ENCODE data around the gene KANSL1L. TPM values are rescaled to one million over a fixed set of nuclear protein-coding genes. Genes with fewer than 3 reads are reported as not detected.

The KANSL1L gene
- total RNA-seq, 4 donors from 2014 or later, result 16.6 to 83.3 (median 25.6) TPM

GRCh38 chr2:210170446-210171303 is 534 bp downstream of the KANSL1L start:
- no peaks in the 10 kb centered on the region for H3K36me3 ChIP-seq
- no peaks in the 10 kb centered on the region for H3K9me3 ChIP-seq
- H3K4me3 ChIP-seq, result peak overlapping the region; percentile 77 to 89 (median 85)
- H3K4me1 ChIP-seq, result peaks cover 0 to 24% (median 0%) of the 10 kb centered on the region in 4 donors
- H3K27ac ChIP-seq, result peak overlapping the region; percentile 97 to 100 (median 98)
- H3K27me3 ChIP-seq, result no peaks in the 10 kb centered on the region
- TF ChIP-seq POLR2A (IDR thresholded peaks at IDR 0.05), result peak; percentile 31 to 77
- TF ChIP-seq, protein P1, sequence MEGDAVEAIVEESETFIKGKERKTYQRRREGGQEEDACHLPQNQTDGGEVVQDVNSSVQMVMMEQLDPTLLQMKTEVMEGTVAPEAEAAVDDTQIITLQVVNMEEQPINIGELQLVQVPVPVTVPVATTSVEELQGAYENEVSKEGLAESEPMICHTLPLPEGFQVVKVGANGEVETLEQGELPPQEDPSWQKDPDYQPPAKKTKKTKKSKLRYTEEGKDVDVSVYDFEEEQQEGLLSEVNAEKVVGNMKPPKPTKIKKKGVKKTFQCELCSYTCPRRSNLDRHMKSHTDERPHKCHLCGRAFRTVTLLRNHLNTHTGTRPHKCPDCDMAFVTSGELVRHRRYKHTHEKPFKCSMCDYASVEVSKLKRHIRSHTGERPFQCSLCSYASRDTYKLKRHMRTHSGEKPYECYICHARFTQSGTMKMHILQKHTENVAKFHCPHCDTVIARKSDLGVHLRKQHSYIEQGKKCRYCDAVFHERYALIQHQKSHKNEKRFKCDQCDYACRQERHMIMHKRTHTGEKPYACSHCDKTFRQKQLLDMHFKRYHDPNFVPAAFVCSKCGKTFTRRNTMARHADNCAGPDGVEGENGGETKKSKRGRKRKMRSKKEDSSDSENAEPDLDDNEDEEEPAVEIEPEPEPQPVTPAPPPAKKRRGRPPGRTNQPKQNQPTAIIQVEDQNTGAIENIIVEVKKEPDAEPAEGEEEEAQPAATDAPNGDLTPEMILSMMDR (IDR thresholded peaks at IDR 0.05), result peak in 1 of 6 experiments; percentile 8
- DNase-seq, result peak; percentile 95 to 98 (median 98)

GRCh38 chr2:210170196-210170445 is 1.1 kb downstream of the KANSL1L start:
- H3K9me3 ChIP-seq, result no peaks in the 10 kb centered on the region
- H3K4me1 ChIP-seq, result peaks cover 0 to 24% (median 0%) of the 10 kb centered on the region in 4 donors
- H3K27me3 ChIP-seq, result no peaks in the 10 kb centered on the region
- peak overlapping the region; percentile 97 to 100 (median 98) for H3K27ac ChIP-seq
- TF ChIP-seq, protein P1 (IDR thresholded peaks at IDR 0.05), result no peak
- no peak for TF ChIP-seq POLR2A (IDR thresholded peaks at IDR 0.05)
- peak overlapping the region; percentile 77 to 89 (median 85) for H3K4me3 ChIP-seq
- no peaks in the 10 kb centered on the region for H3K36me3 ChIP-seq
- DNase-seq, result no peak

GRCh38 chr2:210169516-210170195 is 1.6 kb downstream of the KANSL1L start:
- no peaks in the 10 kb centered on the region for H3K36me3 ChIP-seq
- no peaks in the 10 kb centered on the region for H3K9me3 ChIP-seq
- no peak for DNase-seq
- TF ChIP-seq, protein P1 (IDR thresholded peaks at IDR 0.05), result no peak
- TF ChIP-seq POLR2A (IDR thresholded peaks at IDR 0.05), result no peak
- peak overlapping the region; percentile 77 to 89 (median 85) for H3K4me3 ChIP-seq
- no peaks in the 10 kb centered on the region for H3K27me3 ChIP-seq
- H3K27ac ChIP-seq, result peak overlapping the region; percentile 97 to 100 (median 98)
- peaks cover 0 to 24% (median 0%) of the 10 kb centered on the region in 4 donors for H3K4me1 ChIP-seq

GRCh38 chr2:210167227-210167626 is 4.0 kb downstream of the KANSL1L start:
- no peak for DNase-seq
- Histone ChIP-seq H3K27me3 (no peaks in the 10 kb centered on the region), H3K36me3 (no peaks in the 10 kb centered on the region), H3K4me3 (no peak overlapping the region), H3K4me1 (peaks cover 0 to 30% (median 0%) of the 10 kb centered on the region in 4 donors), H3K27ac (peak overlapping the region in 1 of 4 donors; percentile 100), H3K9me3 (no peaks in the 10 kb centered on the region)
- TF ChIP-seq POLR2A (IDR thresholded peaks at IDR 0.05), result no peak
- TF ChIP-seq, protein P1 (IDR thresholded peaks at IDR 0.05), result no peak

DNA sequence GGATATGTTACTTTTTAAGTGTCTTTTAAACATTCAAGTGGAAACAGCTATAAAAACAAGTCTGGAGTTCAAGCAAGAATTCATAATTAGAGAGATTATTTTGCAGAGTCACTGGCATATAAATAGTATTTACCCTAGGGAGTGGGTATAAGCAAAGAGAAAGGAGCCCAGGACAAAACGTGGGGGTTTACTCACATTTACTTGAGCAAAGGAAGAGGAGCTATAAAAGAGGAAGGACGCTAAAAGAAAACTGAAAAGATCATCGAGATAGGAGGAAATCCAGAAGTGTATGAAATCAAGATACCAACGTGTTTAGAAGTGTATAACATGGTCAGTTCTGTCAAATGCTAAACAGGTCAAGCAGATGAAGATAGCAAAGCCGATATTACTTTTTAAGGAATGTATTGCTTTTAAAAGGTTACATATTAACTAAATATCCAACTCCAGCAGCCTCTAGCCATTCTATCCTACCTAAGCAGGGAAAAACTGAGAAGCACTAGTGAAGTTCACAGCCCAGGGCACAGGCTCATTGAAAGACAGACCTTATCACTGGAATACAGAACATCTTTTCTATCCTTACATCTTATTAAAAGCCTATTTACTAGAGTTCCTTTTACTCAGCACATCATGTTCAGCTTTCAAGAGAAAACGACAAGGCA is 8.6 kb downstream of the KANSL1L start:
- H3K4me1 ChIP-seq, result peaks cover 0 to 16% (median 0%) of the 10 kb centered on the region in 4 donors
- no peaks in the 10 kb centered on the region for H3K36me3 ChIP-seq
- no peak for TF ChIP-seq POLR2A (IDR thresholded peaks at IDR 0.05)
- TF ChIP-seq, protein P1 (IDR thresholded peaks at IDR 0.05), result no peak
- no peaks in the 10 kb centered on the region for H3K9me3 ChIP-seq
- H3K27me3 ChIP-seq, result no peaks in the 10 kb centered on the region
- no peak overlapping the region for H3K4me3 ChIP-seq
- no peak for DNase-seq
- H3K27ac ChIP-seq, result no peak overlapping the region
